GM12891 (cell line): Measurements from ENCODE around the gene ZNF638.

Experiments
- POLR2A ChIP-seq: IDR thresholded peaks from 2 replicates; pipeline ENCODE4 v1.6.1; 2011; ENCODE audit warnings: low read depth, low read length, control low read depth
- POLR2AphosphoS5 ChIP-seq: IDR thresholded peaks from 2 replicates; pipeline ENCODE4 v1.6.1; 2011; ENCODE audit warnings: low read depth, low read length, control low read depth
- SPI1 ChIP-seq: IDR thresholded peaks from 2 replicates; pipeline ENCODE4 v1.6.1; 2011; ENCODE audit warnings: low read depth, low read length, control low read depth
- TAF1 ChIP-seq: IDR thresholded peaks from 2 replicates; pipeline ENCODE4 v1.6.1; 2011; ENCODE audit warnings: low read depth, low read length, control low read depth

DNA sequence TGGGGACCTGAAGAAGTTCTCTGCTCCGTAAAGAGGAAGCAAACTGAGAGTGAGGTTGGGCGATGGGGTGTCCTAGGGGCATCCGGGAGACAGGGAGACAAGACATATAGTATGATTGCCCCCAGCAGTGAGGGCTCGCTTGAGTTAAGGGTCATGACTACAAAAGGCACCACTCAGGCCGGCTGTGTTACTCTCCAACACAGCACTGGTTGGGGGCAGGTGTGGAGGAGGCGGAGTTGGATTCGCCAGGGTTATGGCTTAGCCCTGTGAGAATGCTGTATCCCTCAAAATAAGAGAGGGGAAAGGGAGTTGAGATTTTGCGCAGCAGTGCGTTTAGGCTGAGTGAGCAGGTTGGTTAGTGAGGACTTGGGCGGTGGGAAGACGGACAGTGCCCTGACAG, 133.8 kb downstream of the ZNF638 start:
- TF ChIP-seq POLR2AphosphoS5 (no peak), POLR2A (no peak), TAF1 (no peak), SPI1 (no peak)
